Peyer's patch (tissue), 4 donors: ENCODE data around the gene CRACDL.

ENCODE experiments used
- POLR2A ChIP-seq, 2 donors: fragments of 450-650 bp; IDR thresholded peaks; one replicate each; pipeline ENCODE4 v1.5.1; 2017; ENCODE audit warnings: antibody characterized with exemption in 2 of 2, mild to moderate bottlenecking in 2 of 2, moderate library complexity in 2 of 2
- TF ChIP-seq, protein P1 (sequence below), 6 experiments: fragments of 450-650 bp in 4 of 6; fragments of 200-600 bp in 2 of 6; sonication (generic) in 1 of 6; IDR thresholded peaks; one replicate each; pipeline ENCODE4 v1.5.1; 2017 to 2019; ENCODE audit warnings: antibody characterized with exemption in 6 of 6, mild to moderate bottlenecking in 3 of 6, moderate library complexity in 1 of 6

DNA sequence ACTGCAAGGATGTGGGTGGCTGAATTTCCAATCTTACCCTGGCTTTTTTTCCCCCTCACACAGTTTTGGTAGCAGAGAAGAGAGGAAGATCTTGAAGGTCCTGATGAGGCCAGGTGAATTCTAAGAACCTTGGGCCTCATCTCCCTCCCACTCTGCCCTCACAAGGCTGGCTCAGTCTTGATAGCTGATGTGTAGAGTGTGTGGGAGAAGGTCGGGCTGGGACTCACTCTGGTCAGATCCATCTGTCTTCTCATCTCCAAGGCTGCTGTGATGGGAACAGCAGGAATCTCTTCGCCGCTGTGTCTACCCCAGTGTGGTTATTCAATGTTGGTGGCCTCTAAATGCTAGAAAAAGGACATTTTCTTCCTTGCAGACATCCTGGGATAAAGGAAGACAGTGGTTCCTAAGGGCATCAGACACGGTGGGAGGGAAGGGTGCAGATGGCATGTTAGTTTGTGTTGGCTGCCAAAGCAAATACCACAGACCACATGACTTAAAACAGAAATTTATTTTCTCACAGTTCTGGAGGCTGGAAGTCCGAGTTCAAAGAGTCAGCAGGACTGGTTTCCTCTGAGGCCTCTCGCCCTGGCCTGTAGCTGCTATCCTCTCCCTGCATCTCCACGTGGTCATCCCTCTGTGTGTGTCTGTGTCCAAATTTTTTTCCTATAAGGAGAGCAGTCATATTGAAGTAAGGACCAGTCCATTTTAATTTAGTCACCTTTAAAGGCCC, 167.5 kb downstream of the CRACDL start:
- TF ChIP-seq, protein P1, sequence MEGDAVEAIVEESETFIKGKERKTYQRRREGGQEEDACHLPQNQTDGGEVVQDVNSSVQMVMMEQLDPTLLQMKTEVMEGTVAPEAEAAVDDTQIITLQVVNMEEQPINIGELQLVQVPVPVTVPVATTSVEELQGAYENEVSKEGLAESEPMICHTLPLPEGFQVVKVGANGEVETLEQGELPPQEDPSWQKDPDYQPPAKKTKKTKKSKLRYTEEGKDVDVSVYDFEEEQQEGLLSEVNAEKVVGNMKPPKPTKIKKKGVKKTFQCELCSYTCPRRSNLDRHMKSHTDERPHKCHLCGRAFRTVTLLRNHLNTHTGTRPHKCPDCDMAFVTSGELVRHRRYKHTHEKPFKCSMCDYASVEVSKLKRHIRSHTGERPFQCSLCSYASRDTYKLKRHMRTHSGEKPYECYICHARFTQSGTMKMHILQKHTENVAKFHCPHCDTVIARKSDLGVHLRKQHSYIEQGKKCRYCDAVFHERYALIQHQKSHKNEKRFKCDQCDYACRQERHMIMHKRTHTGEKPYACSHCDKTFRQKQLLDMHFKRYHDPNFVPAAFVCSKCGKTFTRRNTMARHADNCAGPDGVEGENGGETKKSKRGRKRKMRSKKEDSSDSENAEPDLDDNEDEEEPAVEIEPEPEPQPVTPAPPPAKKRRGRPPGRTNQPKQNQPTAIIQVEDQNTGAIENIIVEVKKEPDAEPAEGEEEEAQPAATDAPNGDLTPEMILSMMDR (IDR thresholded peaks at IDR 0.05): no peak
- no peak for TF ChIP-seq POLR2A (IDR thresholded peaks at IDR 0.05)
